ENCODE measurements around the gene MPHOSPH9. TPM values are rescaled to one million over a fixed set of nuclear protein-coding genes. Genes with fewer than 3 reads are reported as not detected.

Gene MPHOSPH9
- total RNA-seq, 1 donor from 2014 or later, result 62.9 TPM

Small RNAs within 50 kb of the gene (small RNA-seq; reads per million reads assigned to genes)
- not detected for gene RNA5SP375 (ENCODE audit: low replicate concordance)

Other genes with a start within 250 kb of the MPHOSPH9 start
- 10.4 TPM for gene PITPNM2, start 82.1 kb downstream of the MPHOSPH9 start, total RNA-seq
- 11.4 TPM for gene MTRFR, start 295 bp upstream of the MPHOSPH9 start, total RNA-seq
- 79.8 TPM for gene CDK2AP1, start 38.7 kb upstream of the MPHOSPH9 start, total RNA-seq
- gene SBNO1, start 131.7 kb upstream of the MPHOSPH9 start, total RNA-seq, result 24.5 TPM
- 37.0 TPM for gene KMT5A, start 151.0 kb upstream of the MPHOSPH9 start, total RNA-seq
- gene RILPL2, start 203.5 kb upstream of the MPHOSPH9 start, total RNA-seq, result 1.4 TPM
- gene SNRNP35, start 225.0 kb upstream of the MPHOSPH9 start, total RNA-seq, result 26.4 TPM

All from tongue (tissue), 2 donors.